BLaER1 treated with 17β-estradiol and CSF1 and Interleukin-3, amounts not matched to agents 10 nM and 100 nM (cell line): Measurements from ENCODE around the gene TP53BP2.

Experiments used
- H3K27ac ChIP-seq, 11 experiments: shearing (Covaris generic); formaldehyde crosslinking; 2 replicates each; pipeline ENCODE4 v1.8.1; 2022
- H3K27me3 ChIP-seq, 11 experiments: shearing (Covaris generic); formaldehyde crosslinking; 2 replicates each; pipeline ENCODE4 v1.8.1; 2022
- H3K36me3 ChIP-seq, 11 experiments: shearing (Covaris generic); formaldehyde crosslinking; 2 replicates each; pipeline ENCODE4 v1.8.1; 2022
- H3K4me1 ChIP-seq, 10 experiments: shearing (Covaris generic); formaldehyde crosslinking; 2 replicates each; pipeline ENCODE4 v1.8.1; 2022
- H3K4me2 ChIP-seq, 11 experiments: shearing (Covaris generic); formaldehyde crosslinking; 2 replicates each; pipeline ENCODE4 v1.8.1; 2022
- H3K4me3 ChIP-seq, 10 experiments: shearing (Covaris generic); formaldehyde crosslinking; 2 replicates each; pipeline ENCODE4 v1.8.1; 2022
- H3K9ac ChIP-seq, 11 experiments: shearing (Covaris generic); formaldehyde crosslinking; 2 replicates each; pipeline ENCODE4 v1.8.1; 2022
- H3K9me3 ChIP-seq, 11 experiments: shearing (Covaris generic); formaldehyde crosslinking; replicated peaks in 1 of 11; 2 replicates each; pipeline ENCODE4 v1.8.1; 2022
- H4K20me1 ChIP-seq, 11 experiments: shearing (Covaris generic); formaldehyde crosslinking; 2 replicates each; pipeline ENCODE4 v1.8.1; 2022
- Cebpa-rat ChIP-seq, 11 experiments: shearing (Covaris generic); IDR thresholded peaks; 2 replicates each; pipeline ENCODE4 v1.8.1; 2022

Gene TP53BP2

DNA sequence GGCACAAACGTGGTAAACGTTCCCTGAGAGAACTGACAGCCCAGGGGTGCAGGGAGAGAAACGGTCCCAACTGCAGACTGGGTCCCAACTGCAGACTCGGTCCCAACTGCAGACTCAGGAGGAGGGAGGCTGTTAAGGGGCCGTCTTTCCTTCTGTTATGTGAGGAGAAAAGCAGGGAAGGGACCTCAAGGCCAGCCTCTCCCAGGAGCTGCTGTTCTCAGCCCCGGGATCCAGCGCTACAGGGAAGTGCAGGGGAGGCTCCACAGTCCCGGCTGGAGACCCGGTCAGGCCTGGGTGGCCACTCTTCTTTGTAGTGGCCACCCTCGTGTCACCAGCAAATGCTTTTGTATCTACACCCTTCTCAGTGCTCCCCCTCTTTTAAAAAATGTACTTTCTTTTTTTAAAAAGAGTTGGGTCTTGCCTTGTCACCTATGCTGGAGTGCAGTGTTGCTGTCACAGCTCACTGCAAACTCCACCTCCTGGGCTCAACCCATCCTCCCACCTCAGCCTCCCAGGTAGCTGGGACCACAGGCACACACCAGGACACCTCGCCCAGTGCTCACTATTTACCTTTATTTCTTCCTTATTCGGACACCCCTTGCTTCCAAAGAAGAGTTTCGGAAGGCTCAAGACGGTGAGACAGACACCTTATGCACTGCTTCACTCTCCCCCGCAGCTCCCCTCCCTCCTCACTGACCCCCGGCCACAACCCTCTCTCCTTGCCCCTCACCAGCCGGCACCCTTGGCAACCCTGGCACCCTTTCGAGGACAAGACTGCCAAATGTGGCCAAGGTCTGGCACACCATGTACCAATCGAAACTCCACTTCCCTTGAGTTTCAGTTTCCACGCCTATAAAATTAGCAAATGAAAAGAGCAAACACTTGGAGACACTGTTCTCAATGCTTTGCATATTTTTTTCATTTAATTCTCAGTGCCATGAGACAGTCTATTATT, 111.6 kb downstream of the TP53BP2 start:
- H3K4me1 ChIP-seq = peaks cover 0 to 23% (median 12%) of the 10 kb centered on the region in 10 experiments; a peak in 14 of 20 replicates
- no peaks in the 10 kb centered on the region for H3K27me3 ChIP-seq
- H4K20me1 ChIP-seq = peaks cover 0 to 62% (median 20%) of the 10 kb centered on the region in 11 experiments; a peak in 11 of 22 replicates
- H3K9ac ChIP-seq = no peak overlapping the region
- peaks cover 0 to 57% (median 15%) of the 10 kb centered on the region in 11 experiments; a peak in 15 of 22 replicates for H3K36me3 ChIP-seq
- H3K9me3 ChIP-seq = no peaks in the 10 kb centered on the region
- TF ChIP-seq Cebpa-rat (IDR thresholded peaks at IDR 0.05) = no peak
- no peak overlapping the region for H3K4me2 ChIP-seq
- H3K27ac ChIP-seq = no peak overlapping the region
- no peak overlapping the region for H3K4me3 ChIP-seq

DNA sequence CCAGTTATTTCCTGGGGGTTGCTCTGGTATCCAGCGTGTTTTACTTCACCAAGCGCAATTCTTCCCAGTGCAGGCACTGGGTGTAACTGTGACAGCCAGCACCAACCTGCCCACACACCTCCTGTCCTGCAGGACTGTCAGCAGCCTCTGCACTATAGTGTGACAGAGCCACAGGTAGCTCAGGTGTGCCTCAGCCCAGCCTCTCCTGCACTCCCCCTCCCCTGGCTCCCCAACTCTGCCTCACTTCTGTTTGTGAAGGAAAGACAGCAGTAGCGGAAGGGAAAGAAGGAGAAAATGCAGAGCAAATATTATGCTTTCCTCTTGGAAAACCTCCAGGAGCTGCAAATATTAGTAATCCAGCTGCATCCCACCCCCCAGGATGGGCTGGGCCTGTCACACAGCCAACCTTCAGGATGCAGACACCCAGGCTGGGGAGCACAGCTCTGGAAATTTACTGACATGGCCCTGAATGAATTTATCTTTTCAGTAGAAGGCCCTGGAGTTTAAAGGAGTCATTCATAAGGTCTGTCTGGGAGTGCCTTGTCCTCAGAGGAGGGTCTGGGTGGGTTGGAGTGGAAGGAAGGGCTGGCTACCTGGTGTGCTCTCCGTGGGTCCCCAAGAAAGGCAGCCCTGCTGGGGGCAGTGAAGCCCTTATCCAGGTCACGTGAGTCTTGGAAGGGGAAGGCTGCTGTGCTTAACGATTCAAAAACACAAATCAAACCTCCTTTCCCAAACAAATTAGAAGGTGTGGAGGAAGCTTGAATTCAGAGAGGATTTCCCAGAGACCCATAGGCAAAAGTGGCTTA, 112.6 kb downstream of the TP53BP2 start:
- Histone ChIP-seq H3K36me3 (peaks cover 0 to 57% (median 22%) of the 10 kb centered on the region in 11 experiments; a peak in 16 of 22 replicates), H4K20me1 (peaks cover 0 to 57% (median 16%) of the 10 kb centered on the region in 11 experiments; a peak in 11 of 22 replicates), H3K4me2 (no peak overlapping the region), H3K9me3 (peaks cover 0 to 4% (median 0%) of the 10 kb centered on the region in 11 experiments; a peak in 1 of 22 replicates), H3K27ac (no peak overlapping the region), H3K9ac (no peak overlapping the region), H3K27me3 (no peaks in the 10 kb centered on the region), H3K4me3 (no peak overlapping the region), H3K4me1 (peaks cover 0 to 23% (median 12%) of the 10 kb centered on the region in 10 experiments; a peak in 14 of 20 replicates)
- no peak for TF ChIP-seq Cebpa-rat (IDR thresholded peaks at IDR 0.05)

DNA sequence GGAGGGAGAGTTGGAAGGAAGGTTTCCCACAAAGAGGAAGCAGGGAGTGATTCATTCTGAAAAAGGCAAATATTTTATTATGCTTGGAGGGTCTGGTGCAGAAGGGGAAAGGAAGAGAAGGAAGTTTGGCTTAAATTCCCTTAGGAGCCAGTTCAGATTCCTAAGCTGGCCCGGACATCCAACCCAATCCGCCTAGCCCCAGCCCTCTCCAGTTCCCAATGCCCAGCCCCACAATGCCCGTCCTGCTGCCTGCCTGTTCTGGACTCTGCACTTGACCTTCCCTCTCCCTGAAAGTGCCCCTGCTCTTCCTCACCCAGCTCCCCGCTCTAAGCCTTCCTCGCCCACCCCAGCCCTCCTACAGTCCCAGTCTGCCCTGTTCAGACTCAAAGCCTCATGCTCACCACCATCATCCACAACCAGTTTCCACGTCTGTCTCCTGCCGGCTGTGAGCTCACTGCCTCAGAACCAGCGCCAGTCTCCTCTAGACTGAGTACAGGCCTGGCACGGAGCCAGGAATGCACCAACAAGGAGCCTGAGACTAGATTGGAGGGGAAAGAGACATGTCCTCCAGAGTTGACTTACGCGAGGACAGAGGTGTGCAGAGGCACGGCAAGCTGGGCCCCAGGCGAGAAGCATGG, 114.5 kb downstream of the TP53BP2 start:
- H3K27me3 ChIP-seq = no peaks in the 10 kb centered on the region
- H3K27ac ChIP-seq = no peak overlapping the region; a peak in 2 of 22 replicates
- H3K4me1 ChIP-seq = peaks cover 10 to 42% (median 27%) of the 10 kb centered on the region in 10 experiments
- no peak overlapping the region; a peak in 1 of 20 replicates for H3K4me3 ChIP-seq
- peaks cover 0 to 4% (median 0%) of the 10 kb centered on the region in 11 experiments; a peak in 1 of 22 replicates for H3K9me3 ChIP-seq
- peaks cover 0 to 59% (median 29%) of the 10 kb centered on the region in 11 experiments; a peak in 17 of 22 replicates for H3K36me3 ChIP-seq
- peak overlapping the region in 7 of 11 experiments; percentile 13 to 76 (median 48); a peak in 12 of 22 replicates for H3K4me2 ChIP-seq
- TF ChIP-seq Cebpa-rat (IDR thresholded peaks at IDR 0.05) = no peak
- H4K20me1 ChIP-seq = peaks cover 0 to 48% (median 12%) of the 10 kb centered on the region in 11 experiments; a peak in 11 of 22 replicates
- H3K9ac ChIP-seq = peak overlapping the region in 2 of 11 experiments; percentile 5 to 31; a peak in 2 of 22 replicates

DNA sequence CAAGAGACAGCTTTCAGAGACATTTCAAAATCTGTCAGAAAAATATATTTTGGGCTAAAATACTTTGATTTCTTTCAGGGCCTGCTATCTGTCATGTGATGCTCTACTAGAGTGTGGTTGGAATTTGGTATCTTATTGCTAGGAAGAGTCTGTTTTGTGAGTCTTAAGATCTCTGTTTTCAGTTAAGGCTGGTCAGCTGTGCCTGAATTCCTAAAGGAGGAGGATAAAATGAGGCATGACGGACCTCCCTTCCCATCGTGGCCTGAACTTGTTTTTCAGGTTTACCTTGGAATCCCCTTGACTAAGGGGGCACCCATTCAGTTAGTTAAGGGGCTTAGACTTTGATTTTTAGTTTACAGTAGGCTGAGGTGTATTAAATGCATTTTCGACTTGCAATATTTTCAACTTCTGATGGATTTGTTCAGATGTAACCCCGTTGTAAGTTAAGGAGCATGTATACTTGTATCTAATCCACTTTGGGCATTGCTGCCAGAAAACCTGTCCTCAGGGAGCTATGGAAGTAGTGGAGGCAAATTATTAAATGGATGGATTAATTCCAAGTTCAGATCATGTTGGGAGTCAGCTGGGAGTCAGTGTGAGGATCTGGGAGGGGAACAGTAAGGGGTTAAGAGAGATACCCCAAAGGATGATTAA, 115.1 kb downstream of the TP53BP2 start:
- Histone ChIP-seq H3K4me3 (no peak overlapping the region), H3K36me3 (peaks cover 0 to 56% (median 29%) of the 10 kb centered on the region in 11 experiments; a peak in 17 of 22 replicates), H4K20me1 (peaks cover 0 to 44% (median 12%) of the 10 kb centered on the region in 11 experiments; a peak in 11 of 22 replicates), H3K4me1 (peaks cover 17 to 48% (median 33%) of the 10 kb centered on the region in 10 experiments), H3K4me2 (peak overlapping the region in 7 of 11 experiments; percentile 13 to 76 (median 48); a peak in 12 of 22 replicates), H3K9ac (peak overlapping the region in 1 of 11 experiments; percentile 31; a peak in 1 of 22 replicates), H3K9me3 (peaks cover 0 to 4% (median 0%) of the 10 kb centered on the region in 11 experiments; a peak in 1 of 22 replicates), H3K27ac (no peak overlapping the region), H3K27me3 (no peaks in the 10 kb centered on the region)
- TF ChIP-seq Cebpa-rat (IDR thresholded peaks at IDR 0.05) = no peak

DNA sequence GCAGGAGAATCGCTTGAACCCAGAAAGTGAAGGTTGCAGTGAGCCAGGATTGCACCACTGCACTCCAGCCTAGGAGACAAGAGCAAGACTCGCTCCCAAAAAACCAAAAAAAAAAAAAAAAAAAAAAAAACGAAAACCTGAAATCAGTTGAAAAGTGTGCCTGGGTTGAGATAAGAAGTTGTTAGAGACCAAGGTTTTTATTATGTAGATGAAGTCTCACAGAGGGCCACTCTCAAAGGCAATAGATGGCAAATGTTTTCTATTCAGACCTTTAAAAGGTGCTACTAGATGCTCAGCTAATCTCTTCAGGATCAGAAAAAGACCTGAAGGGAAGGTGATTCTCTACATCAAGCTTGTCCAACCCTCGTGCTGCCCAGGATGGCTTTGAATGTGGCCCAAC, 115.8 kb downstream of the TP53BP2 start:
- no peak for TF ChIP-seq Cebpa-rat (IDR thresholded peaks at IDR 0.05)
- H3K27ac ChIP-seq = no peak overlapping the region
- H3K27me3 ChIP-seq = no peaks in the 10 kb centered on the region
- H3K9ac ChIP-seq = no peak overlapping the region
- H3K36me3 ChIP-seq = peaks cover 0 to 55% (median 28%) of the 10 kb centered on the region in 11 experiments; a peak in 17 of 22 replicates
- H3K9me3 ChIP-seq = peaks cover 0 to 4% (median 0%) of the 10 kb centered on the region in 11 experiments; a peak in 1 of 22 replicates
- H3K4me3 ChIP-seq = no peak overlapping the region
- H4K20me1 ChIP-seq = peaks cover 0 to 43% (median 12%) of the 10 kb centered on the region in 11 experiments; a peak in 11 of 22 replicates
- H3K4me1 ChIP-seq = peaks cover 23 to 55% (median 39%) of the 10 kb centered on the region in 10 experiments
- no peak overlapping the region for H3K4me2 ChIP-seq
